Sigmoid colon (tissue), 7 donors: ENCODE data around the gene RPP25L. TPM values are rescaled to one million over a fixed set of nuclear protein-coding genes. Genes with fewer than 3 reads are reported as not detected.

Experiments
- DNase-seq: peaks from one replicate; pipeline ENCODE4 v3.0.0-alpha.2; 2019
- H3K27ac ChIP-seq, 4 donors: fragments of 200-600 bp; sonication (generic); one replicate each; pipeline ENCODE4 v1.5.1; 2016 to 2019; ENCODE audit warnings: mild to moderate bottlenecking in 1 of 4
- H3K27me3 ChIP-seq, 3 donors: fragments of 200-600 bp; sonication (generic); one replicate each; pipeline ENCODE4 v1.5.1; 2019; ENCODE audit warnings: mild to moderate bottlenecking in 1 of 3
- H3K36me3 ChIP-seq, 4 donors: fragments of 200-600 bp; sonication (generic); one replicate each; pipeline ENCODE4 v1.5.1; 2016 to 2019
- H3K4me1 ChIP-seq, 4 donors: fragments of 200-600 bp; sonication (generic); one replicate each; pipeline ENCODE4 v1.5.1; 2017 to 2019
- H3K4me3 ChIP-seq, 4 donors: fragments of 200-600 bp; sonication (generic); one replicate each; pipeline ENCODE4 v1.5.1; 2017 to 2019; ENCODE audit warnings: mild to moderate bottlenecking in 2 of 4, moderate library complexity in 1 of 4
- H3K9me3 ChIP-seq, 4 donors: fragments of 200-600 bp in 3 of 4; sonication (generic) in 3 of 4; one replicate each; pipeline versions ENCODE4 v1.5.1 to v1.6.1; 2013 to 2019
- EP300 ChIP-seq, 4 donors: sonication (generic); formaldehyde crosslinking; IDR thresholded peaks; one replicate each; pipeline ENCODE4 v1.6.1; 2017; ENCODE audit warnings: antibody characterized with exemption in 4 of 4
- POLR2A ChIP-seq, 2 donors: fragments of 450-650 bp; IDR thresholded peaks; one replicate each; pipeline ENCODE4 v1.6.1; 2016; ENCODE audit warnings: antibody characterized with exemption in 2 of 2, mild to moderate bottlenecking in 2 of 2, moderate library complexity in 2 of 2
- POLR2AphosphoS5 ChIP-seq, 4 donors: sonication (generic); formaldehyde crosslinking; IDR thresholded peaks; one replicate each; pipeline ENCODE4 v1.6.1; 2017; ENCODE audit warnings: antibody characterized with exemption in 4 of 4
- WGBS, 2 donors: extraction: QIAGEN DNeasy Blood & Tissue Kit; methylation state at CpG; one replicate each; pipeline ENCODE4 v1.1.7; 2013; 5-methylcytosine and 5-hydroxymethylcytosine counted together
- intact Hi-C: fragments of 100-400 bp; cut with DNase I; formaldehyde crosslinking; loops from one replicate; pipeline ENCODE4 v1.15.1; 2023
- polyA plus RNA-seq, 3 donors: library from polyadenylated mRNA; stranded (reverse); fragments of 200-250 nt; gene quantifications; one replicate each; pipeline ENCODE4 v1.2.3, GENCODE V29; 2013
- total RNA-seq, 4 donors: library from RNA; depleted of rRNA; stranded (reverse); fragments of >200 nt; gene quantifications; one replicate each; pipeline ENCODE4 v1.1.0, GENCODE V29; 2016
- TF ChIP-seq, protein P1 (sequence below), 4 experiments: fragments of 450-650 bp in 3 of 4; fragments of 200-600 bp in 1 of 4; IDR thresholded peaks; one replicate each; pipeline ENCODE4 v1.5.1; 2016 to 2019; ENCODE audit warnings: antibody characterized with exemption in 4 of 4, mild to moderate bottlenecking in 3 of 4, moderate library complexity in 2 of 4
- donor health status: healthy with polysubstance abuse.
- donor health status: Bipolar disorder and iron deficiency.
- donor health status: healthy.

The RPP25L gene
- total and polyA plus RNA-seq, 7 donors = 23.3 to 72.1 (median 44.3) TPM

DNA sequence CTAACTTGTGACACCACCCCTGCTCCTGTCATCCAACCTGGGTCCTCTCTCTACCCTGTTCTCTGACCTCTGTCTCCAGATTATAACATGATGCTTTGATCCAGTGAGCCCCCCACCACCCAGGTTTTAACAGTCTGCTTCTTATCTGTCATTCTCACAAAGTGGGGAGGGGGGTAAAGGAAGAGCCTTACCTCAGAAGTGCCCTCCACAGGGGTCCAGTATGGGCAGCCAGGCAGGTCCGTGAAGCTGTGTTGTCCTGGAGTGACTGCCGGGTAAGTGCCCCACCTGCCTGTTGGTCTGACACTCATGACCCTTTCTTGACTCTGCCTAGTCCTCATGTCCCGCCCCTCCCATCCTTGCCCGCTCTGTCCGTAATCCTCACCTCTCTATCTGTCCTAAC is 43.5 kb upstream of the RPP25L start:
- TF ChIP-seq POLR2AphosphoS5 (IDR thresholded peaks at IDR 0.05) (no peak), EP300 (IDR thresholded peaks at IDR 0.05) (no peak), POLR2A (IDR thresholded peaks at IDR 0.05) (no peak)
- TF ChIP-seq, protein P1, sequence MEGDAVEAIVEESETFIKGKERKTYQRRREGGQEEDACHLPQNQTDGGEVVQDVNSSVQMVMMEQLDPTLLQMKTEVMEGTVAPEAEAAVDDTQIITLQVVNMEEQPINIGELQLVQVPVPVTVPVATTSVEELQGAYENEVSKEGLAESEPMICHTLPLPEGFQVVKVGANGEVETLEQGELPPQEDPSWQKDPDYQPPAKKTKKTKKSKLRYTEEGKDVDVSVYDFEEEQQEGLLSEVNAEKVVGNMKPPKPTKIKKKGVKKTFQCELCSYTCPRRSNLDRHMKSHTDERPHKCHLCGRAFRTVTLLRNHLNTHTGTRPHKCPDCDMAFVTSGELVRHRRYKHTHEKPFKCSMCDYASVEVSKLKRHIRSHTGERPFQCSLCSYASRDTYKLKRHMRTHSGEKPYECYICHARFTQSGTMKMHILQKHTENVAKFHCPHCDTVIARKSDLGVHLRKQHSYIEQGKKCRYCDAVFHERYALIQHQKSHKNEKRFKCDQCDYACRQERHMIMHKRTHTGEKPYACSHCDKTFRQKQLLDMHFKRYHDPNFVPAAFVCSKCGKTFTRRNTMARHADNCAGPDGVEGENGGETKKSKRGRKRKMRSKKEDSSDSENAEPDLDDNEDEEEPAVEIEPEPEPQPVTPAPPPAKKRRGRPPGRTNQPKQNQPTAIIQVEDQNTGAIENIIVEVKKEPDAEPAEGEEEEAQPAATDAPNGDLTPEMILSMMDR (IDR thresholded peaks at IDR 0.05) = no peak
- WGBS, 2 donors = 84 to 87% methylated on average over 5 of the region's 5 CpGs
- intact Hi-C loops = no loop called here
- peaks cover 0 to 61% (median 50%) of the 10 kb centered on the region in 4 donors for H3K4me1 ChIP-seq
- no peak for DNase-seq
- peak overlapping the region in 1 of 4 donors; percentile 2 for H3K4me3 ChIP-seq
- peak overlapping the region; percentile 83 to 91 (median 88) for H3K27ac ChIP-seq
- H3K9me3 ChIP-seq = no peaks in the 10 kb centered on the region
- H3K36me3 ChIP-seq = peaks cover 0 to 30% (median 8%) of the 10 kb centered on the region in 4 donors
- H3K27me3 ChIP-seq = no peaks in the 10 kb centered on the region

DNA sequence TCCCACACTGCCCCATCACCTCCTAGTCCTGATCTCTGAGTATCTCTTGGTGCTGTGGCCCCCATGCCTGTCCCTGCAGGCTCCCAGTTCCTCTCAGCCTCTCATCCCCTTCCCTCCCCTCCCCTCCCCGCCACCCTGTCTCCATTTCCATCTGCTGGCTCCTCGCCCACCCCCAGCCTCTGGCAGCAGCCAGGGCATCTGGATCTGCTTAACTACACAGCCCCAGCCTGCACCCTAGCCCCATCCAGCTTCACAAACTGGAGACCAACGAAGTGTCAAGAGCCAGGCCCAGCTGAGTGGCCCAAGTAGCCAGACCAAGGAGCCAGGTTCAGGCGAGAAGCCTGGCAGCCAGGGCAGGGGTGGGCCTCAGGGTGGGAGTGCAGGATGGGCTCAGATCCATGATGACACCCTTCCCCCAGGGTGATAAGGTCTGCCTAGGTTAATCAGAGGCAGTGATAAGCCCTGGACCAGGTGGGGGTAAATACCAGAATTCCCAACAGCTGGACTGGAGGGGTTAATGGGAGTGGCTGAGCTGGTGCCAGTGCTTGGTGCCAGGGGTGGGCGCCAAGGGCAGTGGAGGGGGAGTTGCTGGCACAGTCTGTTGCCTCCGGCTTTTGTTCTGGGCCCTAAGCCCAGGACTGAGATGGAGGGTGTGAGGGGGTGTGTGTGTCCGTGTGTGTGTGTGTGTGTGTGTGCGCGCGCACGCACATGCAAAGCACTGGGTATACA is 42.6 kb upstream of the RPP25L start:
- Histone ChIP-seq H3K36me3 (peaks cover 3 to 30% (median 9%) of the 10 kb centered on the region in 4 donors), H3K27me3 (no peaks in the 10 kb centered on the region), H3K4me3 (peak overlapping the region in 2 of 4 donors; percentile 11 to 56), H3K27ac (peak overlapping the region; percentile 83 to 91 (median 88)), H3K4me1 (peaks cover 0 to 61% (median 50%) of the 10 kb centered on the region in 4 donors), H3K9me3 (no peaks in the 10 kb centered on the region)
- peak; percentile 95 for DNase-seq
- TF ChIP-seq POLR2AphosphoS5 (IDR thresholded peaks at IDR 0.05) = peak; percentile 41 to 82 (median 72)
- TF ChIP-seq, protein P1 (IDR thresholded peaks at IDR 0.05) = no peak
- peak in 1 of 4 donors; percentile 54 for TF ChIP-seq EP300 (IDR thresholded peaks at IDR 0.05)
- WGBS, 2 donors = 69 to 72% methylated on average over 11 of the region's 11 CpGs
- intact Hi-C loops = loop anchor here (5.0 kb wide), 1 partner anchor 338 kb away; no protein-coding TSS in a partner anchor

DNA sequence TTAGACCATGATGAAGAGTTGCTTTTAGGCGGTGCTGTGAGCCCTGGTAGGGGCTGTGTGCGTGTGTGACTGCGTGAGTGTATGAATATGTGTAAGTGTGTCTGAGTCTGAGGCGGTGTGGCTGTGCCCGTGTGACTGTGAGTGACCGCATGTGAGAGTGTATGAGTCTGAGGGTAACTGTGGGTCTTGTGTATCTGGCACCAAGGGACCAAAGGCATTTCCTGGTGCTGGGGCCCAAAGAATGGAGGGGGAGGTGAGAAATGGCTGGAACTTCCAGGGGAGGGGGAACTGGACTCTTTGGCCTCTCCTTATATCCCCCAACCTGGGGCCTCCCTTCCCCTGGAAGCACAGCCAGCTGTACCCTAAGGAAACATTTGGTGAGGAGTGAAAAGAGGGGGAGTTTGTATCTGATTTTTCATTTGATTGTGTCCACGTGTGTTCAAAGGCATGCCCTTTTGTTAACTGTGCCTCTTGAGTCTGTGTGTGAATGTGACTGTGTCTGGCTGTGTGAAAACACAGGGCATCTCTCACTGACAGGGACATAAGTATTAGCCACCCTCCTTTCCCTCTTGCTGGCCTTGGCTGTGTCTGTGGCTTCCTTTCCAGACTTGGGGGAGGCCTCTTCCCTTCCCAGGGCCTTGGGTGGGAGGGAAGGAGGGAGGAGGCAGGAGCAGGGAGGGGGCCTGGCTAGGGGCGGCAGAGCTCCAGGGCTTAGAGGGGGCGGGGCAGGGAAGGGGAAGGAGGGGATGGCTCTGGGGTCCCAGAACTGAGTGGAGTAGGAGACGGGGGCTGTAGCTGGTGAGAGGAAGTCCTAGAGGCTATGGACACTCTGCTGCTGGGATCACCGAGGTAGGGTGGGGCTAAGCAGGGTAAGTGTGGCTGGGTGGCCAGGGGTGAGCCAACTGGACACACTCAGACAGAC is 41.5 kb upstream of the RPP25L start:
- peaks cover 0 to 67% (median 56%) of the 10 kb centered on the region in 4 donors for H3K4me1 ChIP-seq
- peaks cover 5 to 38% (median 16%) of the 10 kb centered on the region in 4 donors for H3K36me3 ChIP-seq
- H3K4me3 ChIP-seq = peak overlapping the region in 3 of 4 donors; percentile 48 to 56 (median 52)
- DNase-seq = peak; percentile 75
- TF ChIP-seq POLR2A (IDR thresholded peaks at IDR 0.05) = no peak
- TF ChIP-seq, protein P1 (IDR thresholded peaks at IDR 0.05) = no peak
- TF ChIP-seq EP300 (IDR thresholded peaks at IDR 0.05) = no peak
- peak in 2 of 4 donors; percentile 14 to 52 for TF ChIP-seq POLR2AphosphoS5 (IDR thresholded peaks at IDR 0.05)
- H3K9me3 ChIP-seq = no peaks in the 10 kb centered on the region
- intact Hi-C loops = loop anchor here (5.0 kb wide), 1 partner anchor 339 kb away; no protein-coding TSS in a partner anchor
- peak overlapping the region; percentile 83 to 91 (median 88) for H3K27ac ChIP-seq
- 57 to 61% methylated on average over 11 of the region's 11 CpGs for WGBS, 2 donors
- H3K27me3 ChIP-seq = no peaks in the 10 kb centered on the region

DNA sequence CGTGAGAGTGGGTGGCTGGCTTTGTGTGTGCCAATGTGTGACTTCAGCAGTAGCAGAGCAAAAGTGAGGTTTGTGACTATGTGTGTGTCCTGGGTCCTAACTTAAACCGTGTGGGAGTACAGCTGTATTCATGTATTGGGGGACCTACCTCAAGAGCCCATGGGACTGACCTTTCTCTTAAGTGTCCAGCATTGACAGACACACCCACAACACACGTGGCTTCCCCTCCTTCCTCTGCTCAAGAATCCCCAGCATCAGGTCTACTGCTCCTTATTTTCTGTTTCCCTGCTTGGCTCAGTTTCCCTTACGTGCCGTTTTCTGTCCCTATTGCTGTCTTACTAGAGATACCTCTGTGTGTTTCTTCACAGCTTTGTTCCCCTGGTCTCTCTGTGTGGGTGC is 40.7 kb upstream of the RPP25L start:
- TF ChIP-seq EP300 (IDR thresholded peaks at IDR 0.05) (no peak), POLR2AphosphoS5 (IDR thresholded peaks at IDR 0.05) (no peak)
- TF ChIP-seq, protein P1 (IDR thresholded peaks at IDR 0.05) = no peak
- no peaks in the 10 kb centered on the region for H3K27me3 ChIP-seq
- H3K27ac ChIP-seq = peak overlapping the region; percentile 83 to 91 (median 88)
- H3K4me1 ChIP-seq = peaks cover 0 to 75% (median 64%) of the 10 kb centered on the region in 4 donors
- 20 to 44% methylated on average over 5 of the region's 5 CpGs for WGBS, 2 donors
- no peaks in the 10 kb centered on the region for H3K9me3 ChIP-seq
- intact Hi-C loops = loop anchor here (5.0 kb wide), 1 partner anchor 340 kb away; no protein-coding TSS in a partner anchor
- H3K36me3 ChIP-seq = peaks cover 5 to 34% (median 17%) of the 10 kb centered on the region in 4 donors
- H3K4me3 ChIP-seq = peak overlapping the region; percentile 43 to 56 (median 50)
- no peak for DNase-seq
